GM19193 (cell line): ENCODE data around the gene PLAAT1.

ENCODE experiments used
- POLR2A ChIP-seq: IDR thresholded peaks from 4 replicates; pipeline ENCODE4 v1.6.1; 2011; ENCODE audit not compliant: insufficient read depth, insufficient read length; ENCODE audit errors: extremely low read depth

Gene PLAAT1

GRCh38 chr3:193240850-193241706 is at the start of gene PLAAT1:
PLAAT1 (plus strand) TSS chr3:193241222; CDS start chr3:193255651, 14,429 bp downstream.
- TF ChIP-seq POLR2A: no peak

- no peak for TF ChIP-seq POLR2A
These were observed 46.7 kb upstream of the PLAAT1 start for GRCh38 chr3:193194371-193194770.

DNA sequence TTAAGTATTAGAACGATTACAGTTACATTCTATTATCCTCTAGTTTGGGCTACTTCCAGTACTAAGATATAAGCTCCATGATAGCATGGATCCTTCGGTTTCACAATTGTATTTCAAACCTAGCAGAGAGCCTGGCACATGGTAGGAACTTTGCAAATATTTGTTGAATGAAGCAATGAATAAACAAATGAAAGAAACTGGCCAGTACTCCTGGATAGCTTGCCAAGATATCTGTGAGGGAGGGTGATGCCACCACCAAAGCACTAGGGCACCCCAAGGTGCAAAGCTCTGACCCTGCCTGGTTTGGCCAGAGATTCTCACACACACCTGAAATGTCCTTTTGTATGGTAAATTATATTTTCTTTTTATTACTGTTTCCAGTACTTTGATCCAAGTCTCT is 44.3 kb upstream of the PLAAT1 start:
- TF ChIP-seq POLR2A: no peak

- TF ChIP-seq POLR2A: no peak
These were observed 33.4 kb upstream of the PLAAT1 start for GRCh38 chr3:193207290-193208273.

GRCh38 chr3:193210618-193211017 is 30.4 kb upstream of the PLAAT1 start:
- no peak for TF ChIP-seq POLR2A

- TF ChIP-seq POLR2A: no peak
These were observed 29.8 kb upstream of the PLAAT1 start for GRCh38 chr3:193211173-193211572.

- TF ChIP-seq POLR2A: no peak
These were observed 29.0 kb upstream of the PLAAT1 start for GRCh38 chr3:193211984-193212383.

DNA sequence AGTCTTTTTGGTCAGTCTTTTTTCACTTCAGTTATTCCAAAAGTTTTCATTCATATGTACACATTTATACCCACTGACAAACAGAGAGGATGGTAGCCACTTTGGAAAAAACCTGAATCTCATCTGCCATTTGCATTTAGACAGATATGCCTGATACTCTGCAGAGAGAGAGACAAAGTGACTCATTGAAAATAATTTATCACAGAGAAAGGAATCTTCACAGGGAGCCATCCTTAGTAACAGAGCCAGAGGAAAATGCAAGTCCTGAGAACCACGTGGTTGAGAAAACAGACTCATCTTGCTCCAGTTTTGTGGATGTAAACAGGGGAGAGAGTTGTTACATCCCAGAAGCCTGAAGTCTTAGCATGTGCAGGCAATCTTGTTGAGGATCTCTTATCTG is 28.2 kb upstream of the PLAAT1 start:
- TF ChIP-seq POLR2A: no peak

- TF ChIP-seq POLR2A: no peak
These were observed 26.6 kb upstream of the PLAAT1 start for GRCh38 chr3:193214445-193214844.

DNA sequence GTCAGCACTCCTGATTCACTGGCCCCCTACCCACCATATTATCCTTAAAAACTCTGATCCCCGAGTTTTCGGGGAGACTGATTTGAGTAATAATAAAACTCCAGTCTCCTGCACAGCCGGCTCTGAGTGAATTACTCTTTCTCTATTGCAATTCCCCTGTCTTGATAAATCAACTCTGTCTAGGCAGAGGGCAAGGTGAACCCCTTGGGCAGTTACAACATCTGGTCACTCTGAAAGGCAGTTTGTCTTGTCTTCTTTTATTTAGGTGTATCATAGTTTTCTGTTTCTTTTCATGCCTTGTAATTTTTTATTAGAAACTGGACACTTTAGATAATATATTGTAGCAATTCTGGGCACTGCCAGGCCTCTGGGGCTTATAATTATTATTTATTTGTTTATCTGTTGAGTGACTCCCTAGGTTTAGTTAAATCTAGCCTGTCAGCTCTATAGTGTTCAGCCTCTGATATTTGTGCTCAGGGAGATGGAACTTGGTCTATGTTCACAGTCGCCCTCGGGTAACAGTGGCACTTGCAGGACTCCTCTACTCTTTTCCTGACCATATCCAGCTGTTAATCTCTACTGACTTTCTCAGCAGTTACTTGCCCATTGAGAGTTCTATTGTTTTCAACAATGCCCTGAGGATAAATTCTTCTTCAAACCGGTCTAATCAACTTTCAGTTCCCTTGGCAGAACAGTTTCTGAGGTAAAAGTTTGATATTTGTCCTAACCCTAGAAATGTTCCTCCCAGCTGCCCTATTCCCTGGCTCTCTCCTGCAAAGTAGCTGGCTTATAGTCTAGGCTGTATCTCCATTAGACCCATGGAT is 15.5 kb upstream of the PLAAT1 start:
- TF ChIP-seq POLR2A: no peak

- no peak for TF ChIP-seq POLR2A
These were observed 12.8 kb upstream of the PLAAT1 start for GRCh38 chr3:193228206-193228605.

- TF ChIP-seq POLR2A: no peak
These were observed 11.1 kb upstream of the PLAAT1 start for GRCh38 chr3:193229851-193230420.

DNA sequence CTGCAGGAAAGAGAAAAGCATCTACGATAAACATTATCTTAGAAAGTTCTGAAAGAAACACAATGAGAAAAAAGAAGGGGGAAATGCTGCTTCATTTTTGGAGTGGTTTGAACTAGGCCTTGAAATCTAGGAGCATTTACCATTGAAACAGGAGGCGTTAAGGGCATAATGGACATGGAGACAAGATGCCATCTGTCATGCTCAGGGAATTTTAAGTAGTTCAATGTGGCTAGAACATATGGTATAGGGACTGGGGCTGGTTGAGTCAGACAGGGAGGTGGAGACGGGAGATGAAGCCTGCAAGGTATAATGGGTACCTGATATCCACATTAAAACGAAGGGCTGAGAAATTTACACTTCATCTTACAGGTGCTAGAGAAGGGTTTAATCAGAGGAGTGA is 10.4 kb upstream of the PLAAT1 start:
- no peak for TF ChIP-seq POLR2A

GRCh38 chr3:193231201-193231600 is 9.8 kb upstream of the PLAAT1 start:
- no peak for TF ChIP-seq POLR2A

GRCh38 chr3:193236599-193236998 is 4.4 kb upstream of the PLAAT1 start:
- TF ChIP-seq POLR2A: no peak

DNA sequence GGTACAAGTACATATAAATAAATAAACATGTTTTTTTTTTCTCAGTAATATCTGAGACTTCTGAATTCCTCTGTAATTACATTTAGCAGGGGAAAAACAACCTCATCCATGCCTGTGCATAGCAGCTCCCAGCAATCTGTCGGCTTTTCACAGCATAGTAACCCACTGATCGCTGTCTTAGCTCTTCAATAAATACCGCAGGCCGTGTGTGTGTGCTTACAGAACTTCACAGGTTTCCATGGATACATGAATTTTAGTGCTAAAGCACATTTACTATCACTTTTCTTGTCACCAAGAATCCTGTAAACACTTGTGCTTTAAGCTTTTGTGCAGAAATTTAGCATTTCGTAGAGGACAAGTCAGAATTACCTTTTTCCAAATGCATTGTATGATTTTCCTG is 4.0 kb upstream of the PLAAT1 start:
- no peak for TF ChIP-seq POLR2A
